ES-I3 (cell line): ENCODE data around the gene RBM42.

Experiments used
- H3K36me3 ChIP-seq: 2 replicates; pipeline ENCODE4 v1.6.1; 2013; ENCODE audit warnings: mild to moderate bottlenecking, low read length, control low read depth, moderate library complexity; ENCODE audit not compliant: insufficient read depth
- H3K4me1 ChIP-seq: 2 replicates; pipeline ENCODE4 v1.6.1; 2013; ENCODE audit warnings: mild to moderate bottlenecking, control low read depth, low read length; ENCODE audit not compliant: insufficient read depth
- H3K9ac ChIP-seq: 2 replicates; pipeline ENCODE4 v1.6.1; 2013; ENCODE audit warnings: low read depth, mild to moderate bottlenecking, low read length, moderate library complexity
- H3K9me3 ChIP-seq: 2 replicates; pipeline ENCODE4 v1.6.1; 2013; ENCODE audit warnings: mild to moderate bottlenecking, low read length, moderate library complexity; ENCODE audit not compliant: control insufficient read depth, insufficient read depth

RBM42 gene

DNA sequence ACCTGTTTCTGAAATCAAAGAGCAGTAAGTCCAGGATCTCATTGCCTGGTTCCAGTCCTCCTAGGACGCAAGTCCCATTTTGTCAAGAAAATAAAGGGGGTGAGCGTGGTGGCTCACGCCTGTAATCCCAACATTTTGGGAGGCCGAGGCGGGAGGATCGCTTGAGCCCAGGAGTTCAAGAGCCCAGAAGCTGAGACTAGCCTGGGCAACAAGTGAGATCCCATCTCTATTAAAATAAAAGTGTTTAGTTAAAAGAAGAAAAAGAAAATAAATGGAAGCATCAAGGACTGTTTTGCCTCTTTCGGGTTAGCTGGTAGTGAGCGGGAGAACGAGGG is 16.6 kb upstream of the RBM42 start:
- H3K9ac ChIP-seq: peak overlapping the region; percentile 73; the same call in 1 of the 2 replicates

DNA sequence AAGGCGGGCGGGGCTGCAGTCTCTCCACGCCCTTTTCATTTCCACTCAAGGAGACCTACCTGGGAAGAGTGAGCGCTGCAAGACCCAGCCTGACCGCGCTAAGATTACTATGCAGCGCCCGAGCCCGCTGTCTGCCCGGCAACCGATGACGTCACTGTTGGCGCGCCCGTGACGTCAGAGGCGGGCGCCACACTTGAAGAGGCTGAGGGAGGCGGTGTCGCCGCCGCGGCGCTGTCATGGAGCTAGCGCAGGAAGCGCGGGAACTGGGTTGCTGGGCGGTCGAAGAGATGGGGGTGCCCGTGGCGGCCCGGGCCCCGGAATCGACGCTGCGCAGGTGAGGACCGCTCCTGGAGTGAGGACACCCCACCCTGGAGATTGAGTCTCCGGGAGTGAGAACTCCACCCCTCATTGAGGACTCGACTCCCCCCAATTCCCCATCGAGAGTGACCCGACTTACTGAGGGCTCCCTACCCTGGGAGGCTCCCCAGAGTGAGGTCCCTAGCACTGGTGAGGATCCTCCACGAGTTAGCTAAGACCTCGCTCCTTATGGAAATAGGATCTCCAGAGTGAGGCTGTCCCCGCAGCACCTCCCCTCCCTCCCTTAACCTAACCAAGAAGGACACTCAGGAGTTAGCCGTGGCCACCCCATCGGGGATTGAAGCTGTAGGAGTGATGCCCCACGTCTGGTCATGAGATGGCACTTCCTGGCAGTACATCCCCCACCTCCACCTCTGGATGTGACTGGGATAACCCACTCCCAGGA is 16.1 kb upstream of the RBM42 start, which contains the start of gene HAUS5:
TSS of gene HAUS5 (plus strand) at position 177 of the 763 bp plus-strand sequence. CDS start at position 237, 60 bp downstream.
- Histone ChIP-seq H3K9me3 (peaks cover under 1% of the 10 kb centered on the region; the same call in 1 of the 2 replicates), H3K36me3 (peaks cover 3% of the 10 kb centered on the region; the same call in 1 of the 2 replicates), H3K4me1 (no peaks in the 10 kb centered on the region), H3K9ac (peak within 1 kb of the TSS; percentile 73)

More for the DNA sequence above, 16.6 kb upstream of the RBM42 start:
- H3K4me1 ChIP-seq: no peaks in the 10 kb centered on the region
- H3K36me3 ChIP-seq: no peaks in the 10 kb centered on the region; the same call in 1 of the 2 replicates
- peaks cover 5% of the 10 kb centered on the region; the same call in 1 of the 2 replicates for H3K9me3 ChIP-seq

DNA sequence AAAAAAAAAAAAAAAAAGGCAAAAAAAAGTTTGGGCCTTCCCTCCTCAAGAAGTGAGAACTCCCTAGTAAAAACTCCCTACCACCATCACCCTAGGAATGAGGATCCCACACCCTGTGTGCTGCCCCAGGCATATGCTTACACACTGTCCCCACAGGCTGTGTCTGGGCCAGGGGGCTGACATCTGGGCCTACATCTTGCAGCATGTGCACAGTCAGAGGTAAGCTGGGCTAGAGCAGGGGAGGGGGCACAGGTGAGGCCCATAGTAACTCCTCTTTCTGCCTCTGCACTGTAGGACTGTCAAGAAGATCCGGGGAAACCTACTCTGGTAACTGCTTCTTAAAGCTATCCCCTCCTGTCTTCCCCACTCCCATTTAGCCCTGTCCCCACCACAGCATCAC is 15.3 kb upstream of the RBM42 start:
- no peak overlapping the region for H3K9ac ChIP-seq
- peaks cover 3% of the 10 kb centered on the region; the same call in 1 of the 2 replicates for H3K36me3 ChIP-seq
- no peaks in the 10 kb centered on the region for H3K4me1 ChIP-seq

DNA sequence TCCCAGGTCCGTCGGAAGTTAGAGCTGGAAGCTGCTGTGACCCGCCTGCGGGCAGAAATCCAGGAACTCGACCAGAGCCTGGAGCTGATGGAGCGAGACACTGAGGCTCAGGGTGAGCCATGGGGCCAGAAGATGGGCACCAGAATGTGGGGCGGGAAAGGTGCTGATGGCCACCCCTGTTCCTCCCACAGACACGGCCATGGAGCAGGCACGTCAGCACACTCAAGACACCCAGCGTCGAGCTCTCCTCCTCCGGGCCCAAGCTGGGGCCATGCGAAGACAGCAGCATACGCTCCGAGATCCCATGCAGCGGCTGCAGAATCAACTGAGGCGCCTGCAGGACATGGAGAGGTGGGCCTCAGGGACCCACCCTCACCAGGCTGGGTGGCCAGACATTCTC is 13.8 kb upstream of the RBM42 start:
- Histone ChIP-seq H3K4me1 (no peaks in the 10 kb centered on the region), H3K36me3 (peaks cover 3% of the 10 kb centered on the region; the same call in 1 of the 2 replicates), H3K9ac (no peak overlapping the region), H3K9me3 (no peaks in the 10 kb centered on the region)

More for the DNA sequence above, 15.3 kb upstream of the RBM42 start:
- H3K9me3 ChIP-seq: no peaks in the 10 kb centered on the region

DNA sequence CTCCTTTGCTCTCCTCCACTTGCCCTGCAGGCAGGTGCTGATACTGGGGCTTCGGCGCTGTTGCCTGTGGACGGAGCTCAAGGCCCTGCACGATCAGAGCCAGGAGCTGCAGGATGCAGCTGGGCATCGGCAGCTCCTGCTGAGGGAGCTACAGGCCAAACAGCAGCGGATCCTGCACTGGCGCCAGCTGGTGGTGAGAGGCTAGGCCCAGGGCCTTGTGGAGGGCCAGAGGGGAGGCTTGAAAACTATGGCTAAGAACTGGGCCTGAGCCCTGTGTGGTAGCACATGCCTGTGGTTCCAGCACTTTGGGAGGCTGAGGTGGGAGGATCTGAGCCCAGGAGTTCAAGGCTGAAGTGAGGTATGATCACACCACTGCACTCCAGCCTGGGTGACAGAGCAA is 10.0 kb upstream of the RBM42 start:
- peaks cover 3% of the 10 kb centered on the region; the same call in 1 of the 2 replicates for H3K36me3 ChIP-seq

DNA sequence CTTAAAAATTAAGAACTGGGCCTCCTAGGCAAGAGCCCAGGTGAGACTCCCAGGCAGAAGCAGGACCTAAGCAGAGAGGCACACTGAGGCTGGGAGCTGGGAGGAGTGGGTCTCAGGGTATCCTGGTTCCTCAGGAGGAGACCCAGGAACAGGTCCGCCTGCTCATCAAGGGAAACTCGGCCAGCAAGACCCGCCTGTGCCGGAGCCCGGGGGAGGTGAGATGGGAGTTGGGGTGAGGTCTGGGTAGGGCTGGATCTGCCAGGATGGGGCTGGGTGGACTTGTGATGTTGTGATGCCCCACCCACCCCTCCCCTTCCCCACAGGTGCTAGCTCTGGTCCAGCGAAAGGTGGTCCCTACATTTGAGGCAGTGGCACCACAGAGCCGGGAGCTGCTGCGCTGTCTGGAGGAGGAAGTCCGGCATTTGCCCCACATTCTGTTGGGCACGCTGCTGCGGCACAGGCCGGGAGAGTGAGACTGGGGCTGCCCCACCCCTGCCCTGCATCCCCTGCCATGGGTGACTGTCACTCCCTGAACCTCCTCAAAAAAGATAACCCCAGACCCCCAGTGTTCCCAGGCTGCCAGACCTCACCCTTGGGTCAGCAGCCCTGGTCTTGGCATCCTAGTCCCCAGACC is 9.4 kb upstream of the RBM42 start:
- H3K9ac ChIP-seq: no peak overlapping the region
- peaks cover 3% of the 10 kb centered on the region; the same call in 1 of the 2 replicates for H3K36me3 ChIP-seq
- H3K4me1 ChIP-seq: no peaks in the 10 kb centered on the region
- H3K9me3 ChIP-seq: no peaks in the 10 kb centered on the region

More for the DNA sequence above, 10.0 kb upstream of the RBM42 start:
- H3K9ac ChIP-seq: no peak overlapping the region
- H3K9me3 ChIP-seq: no peaks in the 10 kb centered on the region
- H3K4me1 ChIP-seq: no peaks in the 10 kb centered on the region

DNA sequence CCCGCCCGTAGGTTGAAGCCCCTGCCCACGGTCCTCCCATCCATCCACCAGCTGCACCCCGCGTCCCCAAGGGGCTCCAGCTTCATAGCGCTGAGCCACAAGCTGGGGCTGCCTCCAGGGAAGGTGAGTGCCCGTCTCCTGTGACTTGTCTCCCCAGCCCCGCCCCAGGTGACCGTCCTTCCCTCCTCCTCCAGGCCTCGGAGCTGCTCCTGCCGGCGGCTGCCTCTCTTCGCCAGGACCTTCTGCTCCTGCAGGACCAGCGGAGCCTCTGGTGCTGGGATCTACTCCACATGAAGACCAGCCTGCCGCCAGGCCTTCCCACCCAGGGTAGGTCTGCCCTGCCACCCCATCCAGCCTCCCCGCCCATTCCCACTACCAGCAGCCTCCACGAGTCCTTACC is 8.8 kb upstream of the RBM42 start:
- no peaks in the 10 kb centered on the region for H3K4me1 ChIP-seq
- peaks cover 3% of the 10 kb centered on the region; the same call in 1 of the 2 replicates for H3K36me3 ChIP-seq
- no peaks in the 10 kb centered on the region for H3K9me3 ChIP-seq
- H3K9ac ChIP-seq: no peak overlapping the region

DNA sequence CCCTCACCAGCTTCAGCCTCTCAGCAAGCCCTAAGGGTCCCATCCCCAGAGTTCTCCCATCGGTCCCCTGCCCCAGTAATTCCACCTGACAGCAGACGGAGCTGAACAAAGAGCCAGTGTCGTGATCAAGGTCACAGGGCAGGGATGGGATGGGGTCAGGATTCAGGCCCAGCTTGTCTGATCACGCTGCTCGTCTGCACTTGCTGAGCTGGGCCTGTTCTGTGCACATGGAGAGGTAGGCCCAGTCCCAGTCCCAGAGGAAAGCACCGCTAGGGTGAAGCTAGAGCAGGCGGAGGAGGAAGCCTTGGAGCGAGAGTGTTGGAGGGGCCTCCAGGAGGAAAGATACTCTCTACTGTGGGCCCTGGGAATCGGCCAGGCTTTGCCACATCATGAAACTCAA is 7.1 kb upstream of the RBM42 start:
- Histone ChIP-seq H3K4me1 (no peaks in the 10 kb centered on the region), H3K36me3 (0 out of 2 replicates have a peak, but pooled peaks cover 3% of the 10 kb centered on the region), H3K9me3 (no peaks in the 10 kb centered on the region), H3K9ac (no peak overlapping the region)

DNA sequence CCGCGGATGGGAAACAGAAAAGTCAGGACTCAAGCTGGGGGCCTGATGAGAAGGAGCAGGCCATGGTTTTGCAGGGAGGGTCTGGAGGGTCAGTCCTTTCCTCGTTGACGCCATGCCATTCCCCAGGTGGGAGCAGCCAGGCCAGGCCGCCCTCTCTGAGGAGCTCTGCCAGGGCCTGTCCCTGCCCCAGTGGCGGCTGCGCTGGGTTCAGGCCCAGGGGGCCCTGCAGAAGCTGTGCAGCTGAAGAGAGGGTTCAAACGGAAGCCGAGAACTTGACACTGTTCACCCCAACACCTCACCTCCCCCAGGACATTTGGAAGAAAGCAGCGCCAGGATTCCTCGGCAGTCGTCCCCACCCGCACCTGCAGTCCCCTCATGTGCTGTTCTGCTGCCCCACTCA is 6.1 kb upstream of the RBM42 start:
- H3K4me1 ChIP-seq: no peaks in the 10 kb centered on the region

DNA sequence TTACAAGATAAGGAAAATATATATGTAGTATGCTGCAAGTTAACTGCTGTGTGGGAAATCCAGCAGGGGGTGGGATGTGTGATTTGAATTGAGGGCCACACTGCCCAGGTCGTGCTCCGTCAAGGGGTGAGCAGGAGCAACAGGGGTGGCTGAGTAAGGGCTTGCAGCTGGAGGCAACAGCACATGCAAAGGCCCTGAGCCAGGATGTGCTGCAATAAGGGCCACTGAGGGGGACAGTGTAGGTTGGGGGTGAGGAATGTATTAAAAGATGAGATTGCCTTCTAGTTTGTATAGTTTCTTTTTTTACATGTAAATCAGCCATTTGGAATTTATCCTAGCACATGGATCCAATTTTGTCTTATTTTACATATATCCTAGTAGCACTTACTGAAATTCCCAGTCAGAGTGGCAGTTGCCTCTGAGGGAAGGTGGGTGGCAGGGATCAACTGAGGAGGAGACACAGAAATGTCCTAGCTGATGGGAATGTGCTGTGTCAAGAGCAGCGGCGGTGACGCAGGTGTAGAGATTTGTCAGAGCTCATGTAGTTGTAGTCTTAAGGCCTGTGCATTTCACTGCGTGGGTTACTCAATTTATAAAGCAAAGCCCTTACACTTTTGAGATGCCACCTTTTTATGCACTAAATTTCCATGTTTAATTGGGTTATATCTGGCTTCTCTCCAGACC is 5.4 kb upstream of the RBM42 start:
- no peaks in the 10 kb centered on the region for H3K36me3 ChIP-seq
- H3K9me3 ChIP-seq: no peaks in the 10 kb centered on the region
- H3K9ac ChIP-seq: no peak overlapping the region
- H3K4me1 ChIP-seq: no peaks in the 10 kb centered on the region

More for the DNA sequence above, 6.1 kb upstream of the RBM42 start:
- Histone ChIP-seq H3K9me3 (no peaks in the 10 kb centered on the region), H3K36me3 (0 out of 2 replicates have a peak, but pooled peaks cover under 1% of the 10 kb centered on the region), H3K9ac (no peak overlapping the region)

DNA sequence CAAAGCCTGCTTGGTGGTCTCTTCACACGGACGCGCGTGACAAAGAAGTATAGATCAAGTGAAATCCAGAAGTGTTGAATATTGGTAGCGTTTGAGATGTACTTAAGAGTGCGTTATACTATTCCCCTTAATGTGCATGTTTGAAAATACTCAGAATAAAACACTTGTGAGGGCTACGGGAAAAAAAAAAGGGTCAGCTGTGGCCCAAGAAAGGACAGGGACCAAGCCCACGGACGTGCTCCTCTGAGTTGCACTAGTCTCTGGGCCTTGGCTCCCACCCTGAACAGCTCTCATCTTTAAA is 622 bp upstream of the RBM42 start:
- peak overlapping the region; percentile 65 for H3K9ac ChIP-seq
- H3K4me1 ChIP-seq: no peaks in the 10 kb centered on the region
- no peaks in the 10 kb centered on the region for H3K9me3 ChIP-seq
- H3K36me3 ChIP-seq: peaks cover 4% of the 10 kb centered on the region; the same call in 1 of the 2 replicates

DNA sequence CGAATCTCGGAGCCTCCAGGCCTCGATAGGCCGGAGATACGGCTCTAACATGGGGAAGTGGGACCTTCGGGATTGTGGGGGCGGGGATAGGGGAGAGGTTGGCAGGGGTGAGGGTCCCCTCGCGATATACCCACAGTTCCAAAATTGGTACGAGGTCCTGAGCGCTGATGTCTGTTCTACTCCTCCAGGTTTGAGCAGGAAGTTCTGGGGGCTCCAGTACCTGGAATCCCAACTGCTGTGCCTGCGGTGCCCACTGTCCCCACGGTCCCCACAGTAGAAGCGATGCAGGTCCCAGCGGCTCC is 447 bp downstream of the RBM42 start:
- Histone ChIP-seq H3K4me1 (no peaks in the 10 kb centered on the region), H3K9me3 (no peaks in the 10 kb centered on the region), H3K36me3 (peaks cover 4% of the 10 kb centered on the region; the same call in 1 of the 2 replicates), H3K9ac (peak overlapping the region; percentile 87)

DNA sequence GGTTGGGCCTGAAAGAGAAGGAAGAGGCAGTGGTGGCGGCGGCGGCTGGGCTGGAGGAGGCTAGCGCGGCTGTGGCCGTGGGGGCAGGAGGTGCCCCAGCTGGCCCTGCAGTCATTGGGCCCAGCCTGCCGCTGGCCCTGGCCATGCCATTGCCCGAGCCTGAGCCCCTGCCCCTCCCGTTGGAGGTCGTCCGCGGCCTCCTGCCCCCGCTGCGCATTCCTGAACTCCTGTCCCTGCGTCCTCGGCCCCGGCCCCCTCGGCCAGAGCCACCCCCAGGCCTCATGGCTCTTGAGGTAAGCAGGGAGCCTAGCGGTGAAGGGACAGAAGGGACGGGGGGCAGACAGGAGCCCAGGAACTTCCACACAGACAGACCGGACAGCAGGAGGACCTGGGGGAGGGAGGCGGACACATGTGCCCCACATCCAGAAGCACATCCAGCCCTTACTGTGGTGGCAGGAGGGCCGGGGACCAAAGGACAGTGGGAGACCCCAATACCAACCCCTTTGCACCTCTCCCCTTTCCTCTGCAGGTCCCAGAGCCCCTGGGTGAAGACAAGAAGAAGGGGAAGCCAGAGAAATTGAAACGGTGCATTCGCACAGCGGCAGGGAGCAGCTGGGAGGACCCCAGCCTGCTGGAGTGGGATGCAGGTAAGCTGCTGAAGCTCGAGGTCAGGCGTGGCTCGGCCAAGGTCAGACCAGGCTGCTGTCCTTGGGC is 5.0 kb downstream of the RBM42 start:
- Histone ChIP-seq H3K9ac (no peak overlapping the region), H3K36me3 (peaks cover 10% of the 10 kb centered on the region), H3K9me3 (no peaks in the 10 kb centered on the region), H3K4me1 (no peaks in the 10 kb centered on the region)

DNA sequence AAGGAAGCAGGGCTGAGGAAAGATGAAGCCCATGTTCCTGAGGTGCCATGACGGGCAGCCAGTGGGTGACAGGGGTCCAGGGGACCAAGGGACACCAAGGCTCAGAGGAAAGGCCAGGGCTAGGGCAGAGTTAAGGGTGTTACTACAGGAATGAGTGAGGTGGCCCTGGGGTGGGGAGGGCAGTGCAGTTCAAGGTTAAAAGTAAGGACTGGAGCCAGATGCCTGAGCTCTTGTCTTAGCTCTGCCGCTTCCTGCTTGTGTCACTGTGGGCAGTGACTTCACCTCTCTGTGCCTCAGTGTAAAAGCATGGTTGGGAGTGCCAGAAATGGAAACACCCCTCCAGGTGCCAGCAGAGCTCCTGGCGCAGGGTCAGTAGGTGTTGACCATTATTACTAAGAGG is 7.8 kb downstream of the RBM42 start:
- Histone ChIP-seq H3K36me3 (peaks cover 6% of the 10 kb centered on the region), H3K9ac (no peak overlapping the region)

More for the DNA sequence above, 7.8 kb downstream of the RBM42 start:
- Histone ChIP-seq H3K9me3 (no peaks in the 10 kb centered on the region), H3K4me1 (peaks cover 12% of the 10 kb centered on the region)
